ENCODE results near the gene FAM169A. TPM values are rescaled to one million over a fixed set of nuclear protein-coding genes. Genes with fewer than 3 reads are reported as not detected.

Gene FAM169A
- total and polyA plus RNA-seq, 2 donors (not counting 1 experiment from before 2014, with no cell fraction given) = 2.1 to 9.4 TPM

DNA sequence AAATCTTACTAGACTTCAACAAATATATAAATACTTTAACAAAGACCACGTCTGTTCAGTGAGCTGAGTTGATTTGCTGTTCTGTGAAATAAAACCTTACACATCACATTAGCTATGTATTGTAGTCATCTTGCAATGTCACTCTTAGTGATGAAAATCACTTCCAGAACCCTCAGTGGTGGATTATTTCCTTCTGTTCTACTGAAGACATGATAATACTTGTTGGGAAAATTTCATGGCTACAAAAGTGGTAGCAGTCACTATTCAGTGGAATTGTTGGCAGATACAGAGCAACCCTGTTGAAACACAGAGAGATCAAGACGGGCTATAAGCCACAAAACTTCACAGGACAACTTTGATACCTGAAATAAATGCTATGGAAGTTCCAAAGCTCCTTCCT lies 26.7 kb upstream of the FAM169A start:
- H3K27me3 ChIP-seq (replicated peaks in 1 of 4; ENCODE audit: control extremely low read depth in 1 of 4, control insufficient read depth in 3 of 4, insufficient read depth in 4 of 4, low read length in 3 of 4) = peaks cover 0 to 3% (median 0%) of the 10 kb centered on the region in 4 experiments
- peaks cover 0 to 4% (median 0%) of the 10 kb centered on the region in 3 donors for H3K9me3 ChIP-seq (ENCODE audit: control extremely low read depth in 1 of 3, control insufficient read depth in 2 of 3, insufficient read depth in 1 of 3, low read length in 2 of 3)
- intact Hi-C loops (cut with micrococcal nuclease) = no loop called here
- no peaks in the 10 kb centered on the region for H3K79me2 ChIP-seq (ENCODE audit: control insufficient read depth, insufficient read depth, low read length)
- no peak overlapping the region for H3K4me3 ChIP-seq (ENCODE audit: control extremely low read depth in 1 of 5, extremely low read depth in 1 of 5, insufficient read depth in 1 of 5, low read depth in 2 of 5, low read length in 4 of 5)
- Mint-ChIP-seq H3K4me3 (no peak overlapping the region), H3K9me3 (ENCODE audit: insufficient read depth) (peaks cover 6% of the 10 kb centered on the region), H3K27me3 (peaks cover 13% of the 10 kb centered on the region), H3K27ac (no peak overlapping the region), H3K4me1 (no peaks in the 10 kb centered on the region)
- POLR2A ChIA-PET = no interaction called here
- H3K4me1 ChIP-seq (ENCODE audit: control insufficient read depth in 2 of 2, insufficient read depth in 2 of 2, low read length in 2 of 2) = no peaks in the 10 kb centered on the region
- no peaks in the 10 kb centered on the region for H3K36me3 ChIP-seq (replicated peaks in 1 of 2; ENCODE audit: control extremely low read depth in 1 of 2, control insufficient read depth in 1 of 2, extremely low read depth in 1 of 2, insufficient read depth in 2 of 2, low read length in 1 of 2)
- TF ChIP-seq, protein P1, sequence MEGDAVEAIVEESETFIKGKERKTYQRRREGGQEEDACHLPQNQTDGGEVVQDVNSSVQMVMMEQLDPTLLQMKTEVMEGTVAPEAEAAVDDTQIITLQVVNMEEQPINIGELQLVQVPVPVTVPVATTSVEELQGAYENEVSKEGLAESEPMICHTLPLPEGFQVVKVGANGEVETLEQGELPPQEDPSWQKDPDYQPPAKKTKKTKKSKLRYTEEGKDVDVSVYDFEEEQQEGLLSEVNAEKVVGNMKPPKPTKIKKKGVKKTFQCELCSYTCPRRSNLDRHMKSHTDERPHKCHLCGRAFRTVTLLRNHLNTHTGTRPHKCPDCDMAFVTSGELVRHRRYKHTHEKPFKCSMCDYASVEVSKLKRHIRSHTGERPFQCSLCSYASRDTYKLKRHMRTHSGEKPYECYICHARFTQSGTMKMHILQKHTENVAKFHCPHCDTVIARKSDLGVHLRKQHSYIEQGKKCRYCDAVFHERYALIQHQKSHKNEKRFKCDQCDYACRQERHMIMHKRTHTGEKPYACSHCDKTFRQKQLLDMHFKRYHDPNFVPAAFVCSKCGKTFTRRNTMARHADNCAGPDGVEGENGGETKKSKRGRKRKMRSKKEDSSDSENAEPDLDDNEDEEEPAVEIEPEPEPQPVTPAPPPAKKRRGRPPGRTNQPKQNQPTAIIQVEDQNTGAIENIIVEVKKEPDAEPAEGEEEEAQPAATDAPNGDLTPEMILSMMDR (IDR thresholded peaks at IDR 0.05) = no peak
- no peak for TF ChIP-seq EZH2 (IDR thresholded peaks at IDR 0.05; ENCODE audit: borderline replicate concordance, insufficient read depth, low read depth, low read length, poor library complexity, severe bottlenecking)
- WGBS (ENCODE audit: insufficient coverage) = no CpG with 5 or more reads among the region's 2 CpGs
- no peak overlapping the region for H3K9ac ChIP-seq (ENCODE audit: low read length)
- DNase-seq (no peak), ATAC-seq (ENCODE audit: low read depth) (no peak)
- no peaks in the 10 kb centered on the region for H4K20me1 ChIP-seq (ENCODE audit: control insufficient read depth, insufficient read depth, low read length, poor library complexity, severe bottlenecking)
- H3K4me2 ChIP-seq (replicated peaks; ENCODE audit: low read depth, low read length, poor library complexity, severe bottlenecking) = no peak overlapping the region
- no peak overlapping the region for H3K27ac ChIP-seq (ENCODE audit: low read length in 2 of 2)
- no peak overlapping the region for H2AFZ ChIP-seq (ENCODE audit: insufficient read depth, low read depth, low read length, poor library complexity, severe bottlenecking)
- CTCF ChIA-PET = interaction anchor here (0.6 kb wide), 1 partner anchor 13 kb away, joined by 3 read pairs; no protein-coding TSS in a partner anchor

DNA sequence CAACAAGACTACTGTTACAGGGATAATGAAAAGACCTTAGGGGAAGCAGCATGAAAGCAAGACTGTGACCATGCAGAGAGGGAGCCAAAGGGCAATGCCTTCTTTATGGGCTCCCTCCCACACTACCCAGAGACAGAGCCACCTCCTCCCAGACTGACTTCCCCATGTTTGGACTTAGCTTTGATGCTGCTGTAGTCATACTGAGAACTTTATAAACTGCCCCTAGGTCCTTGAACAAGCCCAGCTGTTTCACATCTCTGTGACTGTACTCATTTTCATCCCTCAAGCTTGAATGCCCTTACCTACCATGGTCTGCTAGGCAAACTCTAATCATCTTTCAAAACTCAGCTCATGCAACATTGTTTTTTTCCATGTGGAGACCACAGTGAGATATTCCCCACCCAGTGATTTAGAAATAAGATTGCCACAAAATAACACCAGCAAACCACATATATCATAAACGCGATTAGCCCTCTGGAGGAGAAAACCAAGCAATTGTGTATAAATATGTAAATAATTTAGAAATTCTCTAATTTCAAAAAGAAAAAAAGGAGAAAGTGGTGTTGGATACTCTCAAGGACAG lies 23.4 kb upstream of the FAM169A start:
- Histone ChIP-seq H3K4me1 (ENCODE audit: control insufficient read depth in 2 of 2, insufficient read depth in 2 of 2, low read length in 2 of 2) (no peaks in the 10 kb centered on the region), H3K27ac (ENCODE audit: low read length in 2 of 2) (no peak overlapping the region), H3K9me3 (ENCODE audit: control extremely low read depth in 1 of 3, control insufficient read depth in 2 of 3, insufficient read depth in 1 of 3, low read length in 2 of 3) (peaks cover 0 to 3% (median 0%) of the 10 kb centered on the region in 3 donors), H3K4me3 (ENCODE audit: control extremely low read depth in 1 of 5, extremely low read depth in 1 of 5, insufficient read depth in 1 of 5, low read depth in 2 of 5, low read length in 4 of 5) (no peak overlapping the region), H3K79me2 (ENCODE audit: control insufficient read depth, insufficient read depth, low read length) (no peaks in the 10 kb centered on the region), H3K4me2 (replicated peaks; ENCODE audit: low read depth, low read length, poor library complexity, severe bottlenecking) (no peak overlapping the region), H3K27me3 (replicated peaks in 1 of 4; ENCODE audit: control extremely low read depth in 1 of 4, control insufficient read depth in 3 of 4, insufficient read depth in 4 of 4, low read length in 3 of 4) (no peaks in the 10 kb centered on the region), H3K9ac (ENCODE audit: low read length) (no peak overlapping the region), H2AFZ (ENCODE audit: insufficient read depth, low read depth, low read length, poor library complexity, severe bottlenecking) (no peak overlapping the region), H3K36me3 (replicated peaks in 1 of 2; ENCODE audit: control extremely low read depth in 1 of 2, control insufficient read depth in 1 of 2, extremely low read depth in 1 of 2, insufficient read depth in 2 of 2, low read length in 1 of 2) (no peaks in the 10 kb centered on the region), H4K20me1 (ENCODE audit: control insufficient read depth, insufficient read depth, low read length, poor library complexity, severe bottlenecking) (no peaks in the 10 kb centered on the region)
- intact Hi-C loops (cut with micrococcal nuclease) = no loop called here
- ATAC-seq (ENCODE audit: low read depth) = no peak
- H3K4me3 Mint-ChIP-seq = no peak overlapping the region
- no peak overlapping the region for H3K27ac Mint-ChIP-seq
- POLR2A ChIA-PET = no interaction called here
- no CpG with 5 or more reads among the region's 2 CpGs for WGBS (ENCODE audit: insufficient coverage)
- no peak for TF ChIP-seq EZH2 (IDR thresholded peaks at IDR 0.05; ENCODE audit: borderline replicate concordance, insufficient read depth, low read depth, low read length, poor library complexity, severe bottlenecking)
- TF ChIP-seq, protein P1 (IDR thresholded peaks at IDR 0.05) = no peak
- no peak for DNase-seq
- CTCF ChIA-PET = interaction anchor here (0.6 kb wide), 1 partner anchor 967 kb away, joined by 3 read pairs; no protein-coding TSS in a partner anchor
- H3K4me1 Mint-ChIP-seq = no peaks in the 10 kb centered on the region
- peaks cover 14% of the 10 kb centered on the region for H3K27me3 Mint-ChIP-seq
- peaks cover 4% of the 10 kb centered on the region for H3K9me3 Mint-ChIP-seq (ENCODE audit: insufficient read depth)
